PC-9 (cell line): ENCODE results near the gene MRC2.

Source experiments
- EZH2 ChIP-seq: fragments of 200-600 bp; sonication (generic); IDR thresholded peaks from 2 replicates; pipeline ENCODE4 v1.8.0; 2017; ENCODE audit warnings: antibody characterized with exemption, low read depth
- TF ChIP-seq, protein P1 (sequence below): fragments of 200-600 bp; sonication (generic); conservative IDR thresholded peaks from 2 replicates; pipeline ENCODE4 v1.6.1; 2017; ENCODE audit warnings: mixed run types, antibody characterized with exemption, mild to moderate bottlenecking, moderate library complexity

- TF ChIP-seq, protein P1, sequence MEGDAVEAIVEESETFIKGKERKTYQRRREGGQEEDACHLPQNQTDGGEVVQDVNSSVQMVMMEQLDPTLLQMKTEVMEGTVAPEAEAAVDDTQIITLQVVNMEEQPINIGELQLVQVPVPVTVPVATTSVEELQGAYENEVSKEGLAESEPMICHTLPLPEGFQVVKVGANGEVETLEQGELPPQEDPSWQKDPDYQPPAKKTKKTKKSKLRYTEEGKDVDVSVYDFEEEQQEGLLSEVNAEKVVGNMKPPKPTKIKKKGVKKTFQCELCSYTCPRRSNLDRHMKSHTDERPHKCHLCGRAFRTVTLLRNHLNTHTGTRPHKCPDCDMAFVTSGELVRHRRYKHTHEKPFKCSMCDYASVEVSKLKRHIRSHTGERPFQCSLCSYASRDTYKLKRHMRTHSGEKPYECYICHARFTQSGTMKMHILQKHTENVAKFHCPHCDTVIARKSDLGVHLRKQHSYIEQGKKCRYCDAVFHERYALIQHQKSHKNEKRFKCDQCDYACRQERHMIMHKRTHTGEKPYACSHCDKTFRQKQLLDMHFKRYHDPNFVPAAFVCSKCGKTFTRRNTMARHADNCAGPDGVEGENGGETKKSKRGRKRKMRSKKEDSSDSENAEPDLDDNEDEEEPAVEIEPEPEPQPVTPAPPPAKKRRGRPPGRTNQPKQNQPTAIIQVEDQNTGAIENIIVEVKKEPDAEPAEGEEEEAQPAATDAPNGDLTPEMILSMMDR = no peak
- TF ChIP-seq EZH2 = no peak
Observed at GRCh38 chr17:62705156-62705777, 77.8 kb downstream of the MRC2 start.
